ENCODE data around the gene CHIC1.
A peak's percentile ranks its signal among the peaks of the same experiment; 100 is the strongest.
"Not testable (repeated sequence)": the region's sequence is repeated elsewhere in the genome, so short reads cannot be mapped to it uniquely, and the experiment has no call there.

The CHIC1 gene

GRCh38 chrX:73562984-73563737 lies at the start of gene CHIC1:
CHIC1 (plus strand) TSS chrX:73563197; CDS start chrX:73563285, 88 bp downstream.
- peak; percentile 53 for DNase-seq (ENCODE audit: low read depth)

- not testable (repeated sequence) for DNase-seq (ENCODE audit: low read depth)
Observed at GRCh38 chrX:73522823-73523222, 40.2 kb upstream of the CHIC1 start.

GRCh38 chrX:73524906-73525305 lies 38.1 kb upstream of the CHIC1 start:
- no peak for DNase-seq (ENCODE audit: low read depth)

- DNase-seq (ENCODE audit: low read depth), result no peak
Observed at GRCh38 chrX:73525928-73526690, 36.9 kb upstream of the CHIC1 start.

- not testable (repeated sequence) for DNase-seq (ENCODE audit: low read depth)
Observed at GRCh38 chrX:73531655-73532054, 31.3 kb upstream of the CHIC1 start.

DNA sequence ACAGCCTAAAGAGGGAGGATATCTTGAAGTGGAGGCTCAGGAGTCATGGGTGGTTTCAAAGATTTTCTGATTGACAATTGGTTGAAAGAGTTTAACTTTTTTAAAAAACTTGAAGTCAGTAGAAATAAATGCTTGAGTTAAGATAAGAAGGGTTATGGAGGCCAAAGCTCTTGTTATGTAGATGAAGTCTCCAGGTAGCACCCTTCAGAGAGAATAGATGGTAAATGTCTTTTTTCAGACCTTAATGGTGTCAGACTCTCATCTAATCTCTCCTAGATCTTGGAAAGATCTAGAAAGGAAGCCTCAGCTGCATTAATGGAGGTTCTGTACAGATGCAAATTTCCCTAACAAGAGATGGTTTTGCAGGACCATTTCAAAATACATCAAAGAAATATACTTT lies 6.8 kb upstream of the CHIC1 start:
- no peak for DNase-seq (ENCODE audit: low read depth)

GRCh38 chrX:73561801-73562200 lies 1.2 kb upstream of the CHIC1 start:
- no peak for DNase-seq (ENCODE audit: low read depth)

DNA sequence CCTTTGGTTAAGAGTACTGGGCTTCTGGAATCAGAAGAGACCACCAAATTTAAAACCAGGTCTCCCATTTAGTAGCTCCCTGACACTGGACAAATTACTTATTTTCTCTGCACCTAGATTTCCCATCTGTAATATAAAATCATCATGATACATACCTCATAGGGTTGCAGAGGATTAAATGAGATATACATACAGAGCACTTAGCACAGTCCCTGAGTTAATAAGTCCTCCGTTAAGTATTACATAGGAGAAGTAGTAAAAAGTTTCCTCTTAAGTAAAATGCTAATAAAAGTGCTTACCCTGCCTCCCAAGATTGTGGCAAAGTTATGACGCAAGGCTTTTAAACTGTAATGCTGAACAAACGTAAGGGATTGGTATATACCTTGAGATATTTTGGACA lies 539 bp upstream of the CHIC1 start:
- DNase-seq (ENCODE audit: low read depth), result no peak

DNA sequence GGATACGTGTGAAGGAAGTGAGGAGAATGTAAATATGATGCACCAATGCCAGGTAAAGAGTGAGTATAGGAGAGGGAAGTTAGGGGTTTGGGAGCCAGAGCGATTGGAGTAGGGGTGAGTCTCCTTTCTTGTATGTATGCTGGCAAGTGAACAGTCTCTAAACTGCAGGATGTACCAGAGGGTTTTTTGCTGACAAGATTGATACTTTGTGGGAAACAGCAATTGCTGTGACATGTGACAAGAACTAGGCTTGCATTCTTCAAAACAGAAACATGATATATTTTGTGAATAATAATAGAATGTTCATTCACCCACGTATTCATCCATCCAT lies 706 bp downstream of the CHIC1 start:
- no peak for DNase-seq (ENCODE audit: low read depth)

- DNase-seq (ENCODE audit: low read depth), result no peak
Observed at GRCh38 chrX:73577361-73577760, 14.4 kb downstream of the CHIC1 start.

- no peak for DNase-seq (ENCODE audit: low read depth)
Observed at GRCh38 chrX:73581002-73581628, 18.1 kb downstream of the CHIC1 start.

- not testable (repeated sequence) for DNase-seq (ENCODE audit: low read depth)
Observed at GRCh38 chrX:73597758-73598157, 34.8 kb downstream of the CHIC1 start.

GRCh38 chrX:73615022-73615421 lies 52.0 kb downstream of the CHIC1 start:
- no peak for DNase-seq (ENCODE audit: low read depth)

- not testable (repeated sequence) for DNase-seq (ENCODE audit: low read depth)
Observed at GRCh38 chrX:73641669-73642068, 78.7 kb downstream of the CHIC1 start.

- DNase-seq (ENCODE audit: low read depth), result no peak
Observed at GRCh38 chrX:73647212-73647611, 84.2 kb downstream of the CHIC1 start.

DNA sequence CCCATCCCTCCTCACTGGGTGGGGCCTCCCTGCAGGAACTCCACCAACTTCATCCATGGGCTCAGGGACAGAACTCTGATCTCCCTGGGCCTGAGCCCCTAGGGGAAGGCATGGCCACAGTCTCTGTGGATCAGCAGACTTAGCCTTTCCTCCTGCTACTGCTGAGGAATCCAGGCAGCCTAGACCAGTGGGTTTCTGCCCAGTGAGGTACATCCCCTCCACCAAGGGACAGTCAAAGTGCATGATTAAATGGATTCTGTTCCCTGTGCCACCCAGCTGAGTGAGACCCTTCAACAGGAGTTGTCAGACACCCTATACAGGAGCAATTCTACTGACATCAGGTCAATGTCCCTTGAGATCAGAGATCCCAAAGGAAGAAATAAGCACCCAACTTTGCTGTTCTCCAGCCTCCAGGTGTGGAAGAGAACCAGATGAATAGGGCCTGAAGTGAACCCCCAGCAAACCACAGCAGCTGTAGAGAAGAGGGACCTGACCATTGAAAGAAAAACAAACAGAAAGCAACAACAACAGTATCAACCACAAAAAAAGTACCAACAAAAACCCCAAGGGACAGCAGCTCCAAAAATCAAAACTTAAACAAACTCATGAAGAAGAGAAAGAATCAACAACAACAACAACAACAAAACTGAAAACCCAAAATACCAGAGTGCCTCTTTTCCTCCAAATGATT lies 84.8 kb downstream of the CHIC1 start:
- no peak for DNase-seq (ENCODE audit: low read depth)

GRCh38 chrX:73661322-73661721 lies 98.3 kb downstream of the CHIC1 start:
- DNase-seq (ENCODE audit: low read depth), result not testable (repeated sequence)

DNA sequence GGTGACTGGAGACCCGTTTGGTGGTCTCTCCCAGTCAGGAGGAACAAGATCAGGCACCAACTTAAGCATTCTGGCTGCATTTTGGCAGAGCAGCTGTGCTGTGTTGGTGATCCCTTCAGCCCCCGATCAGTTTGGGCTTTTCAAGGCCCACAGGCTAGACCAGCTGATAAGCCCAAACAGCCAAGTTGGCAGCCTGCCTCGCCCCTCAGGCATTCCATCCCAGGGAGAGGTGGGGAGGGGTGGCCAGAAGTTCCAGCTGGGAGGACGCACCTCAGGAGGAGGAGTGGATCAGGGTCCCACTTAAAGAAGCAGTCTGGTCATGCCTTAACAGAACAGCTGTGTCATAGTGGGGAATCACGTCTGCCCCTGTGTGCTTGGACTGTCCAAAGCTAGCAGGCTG lies 105.8 kb downstream of the CHIC1 start:
- no peak for DNase-seq (ENCODE audit: low read depth)

DNA sequence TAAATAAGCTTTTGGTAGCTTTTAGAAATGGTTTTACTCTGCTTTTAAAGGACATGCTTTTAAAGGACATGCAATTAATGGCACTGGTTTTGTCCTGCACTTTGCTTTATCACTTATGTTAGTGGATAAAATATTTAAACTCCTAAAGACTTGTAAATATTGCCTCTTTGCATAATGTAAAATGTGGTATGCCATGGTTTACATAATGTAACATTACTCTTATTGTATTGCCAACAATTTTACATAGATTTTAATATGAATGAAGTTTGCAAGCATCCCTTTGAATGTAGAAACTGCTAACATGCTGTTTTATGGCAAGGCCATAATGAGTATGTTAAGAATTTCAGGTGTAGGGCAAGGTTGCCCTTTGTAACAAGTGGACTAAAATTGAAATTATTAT lies 118.4 kb downstream of the CHIC1 start:
- DNase-seq (ENCODE audit: low read depth), result no peak

- no peak for DNase-seq (ENCODE audit: low read depth)
Observed at GRCh38 chrX:73683236-73683859, 120.4 kb downstream of the CHIC1 start.

DNA sequence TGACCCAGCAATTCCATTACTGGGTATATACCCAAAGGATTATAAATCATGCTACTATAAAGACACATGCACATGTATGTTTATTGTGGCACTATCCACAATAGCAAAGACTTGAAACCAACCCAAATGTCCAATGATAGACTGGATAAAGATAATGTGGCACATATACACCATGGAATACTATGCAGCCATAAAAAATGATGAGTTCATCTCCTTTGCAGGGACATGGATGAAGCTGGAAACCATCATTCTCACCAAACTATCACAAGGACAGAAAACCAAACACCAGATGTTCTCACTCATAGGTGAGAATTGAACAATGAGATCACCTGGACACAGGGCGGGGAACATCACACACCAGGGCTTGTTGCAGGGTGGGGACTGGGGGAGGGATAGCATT lies 144.0 kb downstream of the CHIC1 start:
- DNase-seq (ENCODE audit: low read depth), result not testable (repeated sequence)

DNA sequence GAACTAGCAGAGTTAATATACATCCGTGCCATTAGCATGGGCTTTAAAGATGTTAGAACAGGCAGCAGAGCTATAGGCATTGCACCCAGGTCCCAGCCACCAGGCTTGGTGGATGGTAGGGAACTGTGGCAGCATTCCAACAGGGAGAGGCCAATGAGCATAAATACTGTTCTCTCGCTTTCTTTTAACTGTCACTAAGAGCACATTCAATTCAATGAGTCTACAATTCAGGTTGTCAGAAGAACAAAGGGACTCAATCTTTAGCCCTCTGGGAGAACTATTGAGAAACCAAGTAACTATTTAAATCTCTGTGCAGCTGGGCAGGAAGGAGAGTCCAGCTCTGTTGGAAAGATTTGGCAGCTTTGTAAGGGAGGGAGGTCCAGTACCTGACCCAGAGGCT lies 165.6 kb downstream of the CHIC1 start:
- no peak for DNase-seq (ENCODE audit: low read depth)

Data from activated T-cell treated with anti-CD3 and anti-CD28 coated beads for 24 hours (primary cell).